HG02884 (cell line): ENCODE results near the gene GRPEL1.

Source experiments
- ATAC-seq: cut with Tn5 transposase; IDR thresholded peaks from one replicate; pipeline ENCODE4 v1.9.1; 2021; ENCODE audit warnings: mild to moderate bottlenecking, moderate library complexity; ENCODE audit not compliant: unreplicated experiment

The GRPEL1 gene

GRCh38 chr4:7045961-7046921, 21.6 kb downstream of the GRPEL1 start:
- ATAC-seq = no peak

DNA sequence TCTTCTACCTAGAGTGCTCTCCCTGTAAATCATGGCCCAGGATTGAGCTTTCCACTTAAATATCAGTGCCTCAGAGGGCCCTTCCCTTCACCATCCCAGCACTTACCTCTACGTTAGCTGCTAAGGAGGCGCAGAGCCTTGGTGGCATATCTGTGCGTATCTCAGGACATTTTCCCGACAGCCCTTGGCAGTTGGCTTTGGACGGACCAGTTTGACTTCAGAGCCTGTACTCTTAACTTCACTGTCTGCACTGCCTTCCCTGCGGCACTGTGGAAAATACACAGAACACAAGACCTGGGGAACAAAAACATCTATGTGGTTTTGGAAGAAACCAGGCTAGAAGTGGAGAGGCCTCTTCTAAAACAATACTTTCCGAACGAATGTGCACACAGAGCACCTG, 22.3 kb downstream of the GRPEL1 start:
- ATAC-seq = no peak

- ATAC-seq = no peak
Observed at GRCh38 chr4:7044137-7044930, 23.5 kb downstream of the GRPEL1 start.

DNA sequence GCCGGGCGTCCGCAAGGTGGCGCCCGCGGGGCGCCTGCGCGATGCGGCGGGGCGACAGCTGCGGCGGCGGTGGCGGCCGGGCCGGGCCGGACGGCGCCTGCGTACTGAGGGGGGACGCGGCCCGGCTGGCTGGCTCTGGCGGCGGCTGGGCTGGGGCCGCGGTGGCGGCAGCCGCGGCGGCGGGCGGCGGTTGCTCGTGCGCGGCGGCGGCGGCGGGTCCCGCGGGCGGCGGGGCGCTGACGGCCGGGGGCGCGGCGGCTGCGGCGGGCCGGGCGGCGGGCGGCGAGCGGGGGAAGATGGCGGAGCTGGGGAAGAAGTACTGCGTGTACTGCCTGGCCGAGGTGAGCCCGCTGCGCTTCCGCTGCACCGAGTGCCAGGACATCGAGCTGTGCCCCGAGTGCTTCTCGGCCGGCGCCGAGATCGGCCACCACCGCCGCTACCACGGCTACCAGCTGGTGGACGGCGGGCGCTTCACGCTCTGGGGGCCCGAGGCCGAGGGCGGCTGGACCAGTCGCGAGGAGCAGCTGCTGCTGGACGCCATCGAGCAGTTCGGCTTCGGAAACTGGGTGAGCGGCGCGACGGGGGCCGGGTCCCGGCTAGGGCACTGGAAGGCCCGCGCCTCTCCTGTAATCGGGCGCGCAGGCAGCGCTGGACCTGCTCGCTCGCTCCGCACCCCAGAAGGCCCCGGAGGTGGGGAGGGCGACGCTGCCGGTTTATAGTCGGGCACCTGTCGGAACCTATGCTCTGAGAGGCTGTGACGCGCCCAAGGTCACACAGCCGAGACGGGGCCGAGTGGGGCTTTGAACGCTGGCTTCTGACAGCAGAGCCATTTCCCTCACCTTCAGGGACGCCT, 24.4 kb downstream of the GRPEL1 start, which contains the start of gene TADA2B:
Gene TADA2B, plus strand, starts transcription at position 89 of the 853 bp plus-strand sequence. Its CDS starts 208 bp downstream, at position 297.
- peak; percentile 24 for ATAC-seq

DNA sequence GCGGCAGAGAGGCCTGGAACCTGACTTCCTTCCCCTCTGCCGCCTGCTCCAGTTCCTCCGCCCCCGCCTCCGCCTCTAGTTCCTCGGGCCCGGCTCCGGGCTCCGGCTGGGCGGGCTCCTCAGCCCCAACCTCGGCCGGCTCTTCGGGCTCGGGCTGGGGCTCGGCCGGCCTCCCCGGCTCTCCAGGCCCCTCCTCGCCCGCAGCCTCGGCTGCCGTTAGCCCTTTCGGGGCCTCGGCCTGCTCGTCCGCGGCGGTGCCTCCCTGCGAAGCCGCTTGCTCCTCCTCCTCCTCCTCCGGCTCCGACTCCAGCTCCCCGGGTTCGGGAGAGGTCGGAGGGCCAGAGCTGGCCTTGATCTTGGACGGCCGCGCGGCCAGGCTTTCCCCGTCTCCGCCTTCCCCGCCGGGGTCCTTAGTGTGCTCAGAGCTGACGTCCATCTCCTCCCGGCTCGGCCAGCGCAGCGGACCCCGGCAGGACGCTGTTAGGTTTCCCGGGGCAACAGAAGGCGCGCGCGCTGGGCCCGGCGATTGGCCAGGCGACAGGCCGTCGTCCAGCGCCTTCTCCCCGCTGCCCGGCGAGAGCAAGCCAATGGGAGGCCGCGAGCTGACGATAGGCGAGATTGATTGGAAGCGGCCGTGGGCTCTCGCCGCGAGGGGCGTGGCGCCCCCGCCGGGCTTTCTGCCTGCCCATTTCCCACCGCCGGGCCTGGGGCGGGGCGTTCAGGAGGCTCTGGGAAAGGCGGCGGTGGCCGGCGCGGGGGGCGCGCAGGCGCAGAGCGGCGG, 25.2 kb downstream of the GRPEL1 start:
- peak; percentile 76 for ATAC-seq

- ATAC-seq = no peak
Observed at GRCh38 chr4:7041801-7042502, 25.9 kb downstream of the GRPEL1 start.

DNA sequence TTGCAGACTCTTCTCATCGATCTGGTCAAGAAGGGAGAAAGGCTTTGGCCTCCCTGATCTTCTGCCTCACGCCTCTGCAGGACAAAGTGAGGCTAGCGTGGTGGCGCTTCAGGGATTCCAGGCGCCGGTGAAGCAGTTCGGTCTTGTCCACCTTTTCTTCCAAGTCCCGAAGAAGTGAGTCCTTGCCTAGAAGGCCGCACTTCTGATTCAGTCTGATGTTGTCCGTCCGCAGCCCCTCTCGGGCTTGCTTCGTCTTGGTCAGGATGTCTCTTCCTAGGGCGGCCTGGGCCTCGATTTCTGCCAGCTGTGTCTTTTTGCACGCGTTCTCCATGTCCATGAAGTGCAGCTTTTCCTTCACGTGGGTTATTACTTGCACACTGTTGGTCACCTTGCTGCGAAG, 26.6 kb downstream of the GRPEL1 start:
- no peak for ATAC-seq

DNA sequence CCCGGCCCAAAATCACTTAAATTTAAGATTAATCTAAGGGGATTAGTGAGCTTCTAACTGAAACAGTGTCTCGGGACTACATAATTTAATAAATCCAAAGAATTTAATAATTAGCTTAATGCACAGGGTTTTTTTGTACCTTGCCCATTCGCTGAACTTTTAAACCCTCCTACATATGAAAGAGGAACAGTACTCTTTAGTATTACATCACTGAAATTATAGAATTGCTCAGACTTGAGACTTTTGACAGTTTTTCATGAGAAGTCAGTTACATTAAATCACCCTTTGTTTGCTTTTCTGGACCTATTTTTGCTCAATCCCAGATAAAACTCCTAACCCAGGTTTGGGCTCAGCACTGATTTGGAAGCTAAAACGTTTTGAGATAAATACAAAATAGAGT, 27.1 kb downstream of the GRPEL1 start:
- ATAC-seq = no peak

DNA sequence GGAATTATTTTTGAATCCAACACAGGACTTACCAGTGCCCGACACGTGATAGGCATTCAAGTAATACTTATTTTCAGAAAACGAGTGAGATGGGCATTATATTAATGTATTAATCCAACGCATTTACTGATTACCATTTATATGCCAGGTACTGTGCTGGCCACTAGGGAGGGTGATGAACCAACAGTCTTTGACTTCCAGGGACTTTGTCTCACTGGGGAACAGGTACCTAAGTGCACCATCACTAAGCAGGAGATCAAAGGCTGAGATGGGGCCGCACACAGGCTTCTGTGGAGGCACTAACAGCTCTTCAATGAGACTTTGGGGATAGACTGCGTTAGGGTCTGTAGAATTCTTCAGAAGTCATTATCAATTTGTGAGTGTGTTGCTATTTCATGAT, 30.4 kb downstream of the GRPEL1 start:
- no peak for ATAC-seq

DNA sequence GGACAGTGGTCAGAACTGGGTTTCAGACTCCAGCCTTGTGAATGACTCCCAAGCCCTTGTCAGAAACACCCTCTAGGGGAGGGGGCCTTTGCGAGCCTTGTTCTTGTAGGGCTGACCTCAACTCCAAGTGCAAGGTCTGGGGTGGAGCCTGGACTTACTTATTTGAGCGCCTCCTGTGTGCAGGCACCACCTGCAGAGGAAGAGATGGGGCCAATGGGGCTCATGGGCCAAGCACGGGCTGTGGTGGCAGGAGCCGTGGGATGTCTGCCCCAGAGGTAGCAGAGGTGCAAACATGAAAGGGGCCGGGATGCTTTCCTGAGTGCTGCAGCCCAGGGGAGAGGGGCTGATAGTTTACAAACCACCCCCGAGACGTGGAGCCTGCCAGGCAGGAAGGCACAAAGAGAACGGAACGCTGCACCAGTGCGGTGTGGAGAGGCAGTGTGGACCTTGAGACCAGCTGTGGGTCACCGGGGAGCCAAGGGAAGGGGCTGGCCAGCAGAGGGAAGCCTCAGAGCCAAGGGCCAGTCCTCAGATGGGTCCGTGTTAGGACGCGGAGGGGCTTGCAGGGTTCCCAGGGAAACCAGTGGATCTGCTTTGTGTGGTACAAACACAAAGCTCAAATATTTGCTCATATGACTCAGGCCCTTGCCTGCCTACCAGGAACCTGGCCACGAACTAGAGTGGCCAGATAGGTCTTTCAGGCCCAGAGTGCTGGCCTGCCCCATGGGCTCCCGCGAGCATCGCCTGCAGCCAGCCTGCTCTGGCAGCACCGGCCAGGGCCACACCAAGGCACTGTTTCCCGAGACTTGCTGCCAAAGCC, 33.4 kb downstream of the GRPEL1 start:
- ATAC-seq = no peak

DNA sequence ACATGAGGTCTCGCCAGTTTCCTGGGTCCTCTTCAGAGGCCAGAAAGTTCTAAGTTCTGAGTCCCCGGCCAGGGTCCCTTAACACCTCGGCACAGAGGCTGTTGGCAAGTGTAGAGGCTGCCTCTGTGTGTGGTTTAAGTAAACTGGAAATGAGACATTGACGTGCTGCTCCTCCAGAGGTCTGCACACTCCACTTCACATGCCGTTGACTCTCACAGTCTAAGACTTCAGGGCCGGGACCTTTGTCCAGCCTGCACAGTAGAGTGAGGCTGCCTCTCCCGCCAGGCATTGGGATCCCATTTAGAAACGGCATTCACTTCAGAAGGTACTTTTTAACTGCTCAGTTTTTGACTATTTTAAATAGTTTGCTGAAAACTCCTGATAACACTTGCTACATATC, 35.3 kb downstream of the GRPEL1 start:
- ATAC-seq = no peak

DNA sequence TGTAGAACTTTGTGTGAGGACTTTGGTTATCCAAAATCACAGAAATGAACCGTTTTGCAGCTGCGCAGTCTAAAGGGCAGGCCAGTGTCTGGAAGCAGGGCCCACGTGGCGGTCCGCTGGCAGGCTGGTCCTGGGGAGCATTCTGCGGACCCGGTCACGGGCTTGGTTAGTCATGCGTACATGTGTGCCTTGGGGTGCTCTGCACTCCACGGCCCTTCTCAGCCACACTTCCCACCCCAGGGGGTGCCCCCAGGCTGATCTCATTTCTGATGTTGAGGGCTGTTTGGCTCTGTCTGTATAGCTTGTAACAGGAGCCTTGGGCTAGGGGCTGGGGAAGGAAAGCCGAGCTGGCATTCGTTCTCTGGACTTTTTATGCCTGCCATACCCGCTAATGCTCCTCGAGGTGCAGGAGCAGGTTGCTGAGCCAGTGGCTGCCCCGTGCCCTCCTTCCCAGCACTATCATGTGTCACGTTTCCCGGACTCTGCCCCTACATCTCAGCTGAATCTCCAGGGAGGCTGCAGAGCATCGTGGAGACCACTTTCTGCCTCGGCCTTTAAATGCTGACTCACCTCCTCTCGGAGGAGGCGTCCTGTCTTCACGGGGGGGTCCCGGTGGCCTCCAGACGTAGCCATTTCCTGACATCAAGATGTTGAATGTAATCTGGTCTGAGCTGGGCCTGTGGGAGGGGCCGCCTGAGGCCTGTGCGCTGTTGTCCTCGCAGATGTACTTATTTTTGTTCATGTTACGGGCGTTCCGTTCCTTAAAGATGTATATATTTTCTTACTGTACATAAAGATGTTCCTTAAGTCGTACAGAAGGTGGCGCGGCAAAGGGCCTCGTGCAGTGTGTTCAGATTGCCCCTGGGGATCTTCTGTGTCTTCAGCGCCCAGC, 36.1 kb downstream of the GRPEL1 start:
- no peak for ATAC-seq

GRCh38 chr4:7030856-7031255, 37.0 kb downstream of the GRPEL1 start:
- no peak for ATAC-seq

- no peak for ATAC-seq
Observed at GRCh38 chr4:7029921-7030320, 37.9 kb downstream of the GRPEL1 start.

DNA sequence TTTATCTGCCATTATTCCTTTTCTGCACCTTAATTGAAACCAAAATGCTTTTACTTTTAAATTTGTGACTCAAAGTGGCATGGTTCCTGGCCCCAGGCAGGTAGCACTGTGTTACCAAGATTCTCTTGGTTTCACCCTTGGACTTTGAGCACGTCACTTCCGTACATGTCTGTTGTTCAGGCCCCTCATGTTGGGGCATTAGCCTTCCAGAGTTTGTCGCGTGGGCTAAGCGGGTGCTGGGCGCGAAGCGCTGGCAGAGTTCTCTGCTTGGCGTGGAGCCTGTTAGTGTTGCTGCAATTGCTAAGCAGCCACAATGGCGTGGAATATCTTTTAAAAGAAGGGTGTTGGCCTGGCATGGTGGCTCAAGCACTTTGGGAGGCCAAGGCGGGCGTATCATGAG, 38.7 kb downstream of the GRPEL1 start:
- ATAC-seq = no peak

GRCh38 chr4:7027913-7028312, 40.0 kb downstream of the GRPEL1 start:
- no peak for ATAC-seq

DNA sequence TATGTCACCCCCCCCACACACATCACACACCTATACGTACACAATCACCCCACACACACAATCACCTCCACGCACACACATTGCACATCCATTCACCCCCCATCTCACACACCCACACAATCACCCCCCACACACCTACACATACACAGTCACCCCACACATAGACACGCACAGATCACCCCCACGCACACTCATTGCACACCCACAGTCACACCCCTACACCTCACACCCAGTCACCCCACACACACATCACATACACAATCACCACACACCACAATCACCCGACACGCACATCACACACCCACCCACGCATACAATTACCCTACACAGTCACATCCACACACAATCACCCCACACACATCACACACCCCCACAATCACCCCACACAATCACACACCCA, 40.6 kb downstream of the GRPEL1 start:
- ATAC-seq = no peak

DNA sequence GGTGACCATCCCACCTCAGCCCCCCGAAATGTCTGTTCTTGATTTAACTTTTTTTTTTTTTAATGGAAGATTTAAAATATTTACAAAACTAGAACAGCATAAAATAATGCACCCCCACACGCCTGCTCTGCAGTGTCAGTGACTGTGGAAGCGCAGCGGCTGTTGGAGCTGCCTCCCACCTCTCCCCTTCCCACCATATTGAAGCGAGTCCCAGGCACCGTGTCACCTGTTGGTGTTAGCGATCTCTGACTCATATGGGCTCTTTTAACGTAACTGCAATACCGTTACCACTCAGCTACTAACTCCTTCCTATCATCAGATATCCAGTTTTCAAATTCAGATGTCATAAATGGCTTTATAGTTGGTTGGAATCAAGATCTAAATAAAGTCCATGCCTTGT, 41.8 kb downstream of the GRPEL1 start:
- no peak for ATAC-seq
